ENCODE results near the gene PABPN1L. TPM values are rescaled to one million over a fixed set of nuclear protein-coding genes. Genes with fewer than 3 reads are reported as not detected.
A peak's percentile ranks its signal among the peaks of the same experiment; 100 is the strongest.
"Not testable (repeated sequence)": the region's sequence is repeated elsewhere in the genome, so short reads cannot be mapped to it uniquely, and the experiment has no call there.

The PABPN1L gene
- total and polyA plus RNA-seq, 8 donors, result 0.15 TPM; not detected in 7

DNA sequence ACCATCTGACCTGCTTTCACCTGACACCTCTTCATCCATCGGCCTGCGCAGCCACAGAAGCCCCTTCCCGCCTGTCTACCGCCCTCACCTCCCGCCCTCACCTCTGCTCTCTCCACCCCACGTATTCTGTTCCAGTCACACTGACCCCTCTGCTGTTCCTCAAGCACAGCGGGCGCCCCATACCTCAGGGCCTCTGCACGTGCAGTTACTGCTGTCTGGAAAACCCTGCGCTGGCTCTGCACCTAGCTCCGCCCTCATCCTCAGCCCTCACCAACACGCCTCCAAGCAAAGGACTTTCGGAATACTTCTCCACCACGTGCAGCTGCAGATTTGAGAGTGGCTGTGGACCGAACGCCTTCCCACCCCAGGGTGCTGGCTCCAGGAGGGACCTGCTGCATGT, 24.6 kb upstream of the PABPN1L start:
- TF ChIP-seq POLR2A (IDR thresholded peaks at IDR 0.05) (no peak), EP300 (IDR thresholded peaks at IDR 0.05) (no peak), POLR2AphosphoS5 (IDR thresholded peaks at IDR 0.05) (no peak)
- TF ChIP-seq, protein P1, sequence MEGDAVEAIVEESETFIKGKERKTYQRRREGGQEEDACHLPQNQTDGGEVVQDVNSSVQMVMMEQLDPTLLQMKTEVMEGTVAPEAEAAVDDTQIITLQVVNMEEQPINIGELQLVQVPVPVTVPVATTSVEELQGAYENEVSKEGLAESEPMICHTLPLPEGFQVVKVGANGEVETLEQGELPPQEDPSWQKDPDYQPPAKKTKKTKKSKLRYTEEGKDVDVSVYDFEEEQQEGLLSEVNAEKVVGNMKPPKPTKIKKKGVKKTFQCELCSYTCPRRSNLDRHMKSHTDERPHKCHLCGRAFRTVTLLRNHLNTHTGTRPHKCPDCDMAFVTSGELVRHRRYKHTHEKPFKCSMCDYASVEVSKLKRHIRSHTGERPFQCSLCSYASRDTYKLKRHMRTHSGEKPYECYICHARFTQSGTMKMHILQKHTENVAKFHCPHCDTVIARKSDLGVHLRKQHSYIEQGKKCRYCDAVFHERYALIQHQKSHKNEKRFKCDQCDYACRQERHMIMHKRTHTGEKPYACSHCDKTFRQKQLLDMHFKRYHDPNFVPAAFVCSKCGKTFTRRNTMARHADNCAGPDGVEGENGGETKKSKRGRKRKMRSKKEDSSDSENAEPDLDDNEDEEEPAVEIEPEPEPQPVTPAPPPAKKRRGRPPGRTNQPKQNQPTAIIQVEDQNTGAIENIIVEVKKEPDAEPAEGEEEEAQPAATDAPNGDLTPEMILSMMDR (IDR thresholded peaks at IDR 0.05), result no peak
- no peaks in the 10 kb centered on the region for H3K9me3 ChIP-seq
- no peak for DNase-seq
- H3K27ac ChIP-seq, result no peak overlapping the region
- H3K27me3 ChIP-seq, result no peaks in the 10 kb centered on the region
- peaks cover 0 to 25% (median 10%) of the 10 kb centered on the region in 4 donors for H3K36me3 ChIP-seq
- H3K4me1 ChIP-seq, result peaks cover 0 to 15% (median 3%) of the 10 kb centered on the region in 4 donors
- intact Hi-C loops (cut with DNase I; ENCODE audit: low total_unique reads), result no loop called here
- 83 to 94% (median 90%) methylated on average over 16 of the region's 16 CpGs for WGBS, 5 donors
- H3K4me3 ChIP-seq, result no peak overlapping the region

DNA sequence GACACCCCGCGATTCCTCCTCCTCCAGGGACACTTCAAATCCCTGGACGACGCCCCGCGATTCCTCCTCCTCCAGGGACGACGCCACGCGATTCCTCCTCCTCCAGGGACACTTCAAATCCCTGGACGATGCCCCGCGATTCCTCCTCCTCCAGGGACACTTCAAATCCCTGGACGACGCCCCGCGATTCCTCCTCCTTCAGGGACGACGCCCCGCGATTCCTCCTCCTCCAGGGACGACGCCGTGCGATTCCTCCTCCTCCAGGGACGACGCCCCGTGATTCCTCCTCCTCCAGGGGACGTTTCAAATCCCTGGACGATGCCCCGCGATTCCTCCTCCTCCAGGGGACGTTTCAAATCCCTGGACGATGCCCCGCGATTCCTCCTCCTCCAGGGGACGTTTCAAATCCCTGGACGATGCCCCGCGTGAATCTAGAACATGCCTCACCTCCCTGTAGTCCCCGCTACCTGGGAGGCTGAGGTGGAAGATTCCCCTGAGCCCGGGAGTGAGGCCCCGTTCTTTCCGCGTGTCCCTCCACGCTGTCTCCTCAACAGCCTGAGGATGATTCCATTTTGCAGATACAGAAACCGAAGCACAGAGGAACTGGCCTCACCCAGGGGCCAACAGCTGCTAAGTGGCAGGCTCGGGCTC, 23.4 kb upstream of the PABPN1L start:
- H3K27me3 ChIP-seq; intact Hi-C loops (cut with DNase I; ENCODE audit: low total_unique reads); H3K27ac ChIP-seq; H3K9me3 ChIP-seq; DNase-seq; H3K4me3 ChIP-seq: not testable (repeated sequence)
- Histone ChIP-seq H3K36me3 (peaks cover 0 to 25% (median 12%) of the 10 kb centered on the region in 4 donors), H3K4me1 (peaks cover 0 to 19% (median 3%) of the 10 kb centered on the region in 4 donors)
- WGBS, 5 donors, result 94 to 95% (median 94%) methylated on average over 48 of the region's 48 CpGs

DNA sequence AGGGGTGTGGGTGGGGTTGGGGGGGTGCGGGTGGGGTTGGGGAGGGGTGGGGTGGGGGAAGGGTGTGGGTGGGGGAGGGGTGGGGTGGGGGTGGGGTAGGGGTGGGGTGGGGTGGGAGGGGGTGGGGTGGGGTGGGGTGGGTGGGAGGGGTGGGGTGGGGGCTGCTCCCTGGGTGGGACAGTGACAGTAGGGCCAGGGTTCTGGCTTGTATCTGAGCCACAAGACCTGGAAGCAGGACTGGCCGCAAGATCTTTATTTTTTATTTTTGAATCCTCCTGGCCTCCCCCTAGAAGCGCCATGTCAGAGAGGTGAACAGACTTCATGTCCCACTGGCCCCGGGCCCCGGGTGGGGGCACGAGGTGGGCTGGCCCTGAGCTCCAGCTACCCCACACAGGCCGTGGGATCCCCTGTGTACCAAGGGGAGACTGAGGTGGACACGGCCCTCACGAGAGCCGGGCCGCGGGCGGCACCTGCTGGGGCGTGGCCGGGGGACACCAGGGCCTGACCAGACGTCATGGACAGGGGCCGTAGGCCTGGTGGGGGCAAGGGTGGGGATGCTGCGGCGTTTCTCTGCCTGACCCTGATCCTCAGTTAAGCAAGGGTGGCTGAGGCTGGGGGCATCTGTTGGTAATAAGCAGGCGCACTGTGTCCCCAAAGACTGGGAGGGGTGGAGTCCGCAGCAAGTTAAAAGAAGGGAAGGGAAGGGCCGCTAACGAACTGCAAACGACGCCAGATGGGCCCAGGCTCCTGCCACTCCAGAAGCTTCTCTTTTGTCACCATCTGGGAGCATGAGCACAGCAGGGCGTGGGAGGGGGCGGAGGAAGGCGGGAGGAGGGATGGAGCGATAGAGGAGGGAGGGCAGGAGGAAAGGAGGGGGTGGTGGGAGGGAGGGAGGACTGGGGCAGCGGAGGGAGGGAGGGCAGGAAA, 22.3 kb upstream of the PABPN1L start:
- TF ChIP-seq EP300 (IDR thresholded peaks at IDR 0.05) (no peak), POLR2AphosphoS5 (IDR thresholded peaks at IDR 0.05) (no peak), POLR2A (IDR thresholded peaks at IDR 0.05) (no peak)
- TF ChIP-seq, protein P1 (IDR thresholded peaks at IDR 0.05), result no peak
- Histone ChIP-seq H3K27ac (peak overlapping the region in 1 of 5 donors; percentile 50), H3K27me3 (no peaks in the 10 kb centered on the region), H3K4me3 (no peak overlapping the region), H3K9me3 (no peaks in the 10 kb centered on the region), H3K4me1 (peaks cover 0 to 19% (median 3%) of the 10 kb centered on the region in 4 donors), H3K36me3 (peaks cover 0 to 25% (median 21%) of the 10 kb centered on the region in 4 donors)
- intact Hi-C loops (cut with DNase I; ENCODE audit: low total_unique reads), result no loop called here
- 77 to 82% (median 77%) methylated on average over 24 to 29 of the region's 30 CpGs for WGBS, 5 donors
- DNase-seq, result no peak

DNA sequence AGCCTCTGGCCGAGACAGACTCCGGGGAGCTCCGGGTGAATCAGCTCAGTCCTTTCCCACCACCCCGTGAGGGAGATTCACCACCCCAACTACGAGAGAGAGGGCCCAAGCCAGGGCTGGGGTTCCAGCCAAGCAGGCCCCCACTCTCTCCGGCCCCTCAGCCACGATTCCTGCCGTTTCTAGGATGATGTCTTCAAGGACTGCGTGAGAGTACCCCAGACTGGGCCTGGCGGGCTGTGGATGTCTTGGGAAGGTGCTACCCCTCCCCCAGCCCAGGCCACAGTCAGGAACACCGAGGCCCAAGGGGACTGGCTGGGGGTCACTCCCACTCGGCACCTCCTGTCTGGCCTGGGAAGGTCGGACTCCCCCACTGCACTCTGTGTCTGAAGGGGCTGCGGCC, 21.6 kb upstream of the PABPN1L start:
- H3K27ac ChIP-seq, result peak overlapping the region in 4 of 5 donors; percentile 23 to 57 (median 52)
- 71 to 79% (median 74%) methylated on average over 13 to 14 of the region's 14 CpGs for WGBS, 5 donors
- intact Hi-C loops (cut with DNase I; ENCODE audit: low total_unique reads), result no loop called here

More for the DNA sequence above, 21.6 kb upstream of the PABPN1L start:
- Histone ChIP-seq H3K27me3 (no peaks in the 10 kb centered on the region), H3K36me3 (peaks cover 0 to 29% (median 24%) of the 10 kb centered on the region in 4 donors), H3K4me3 (no peak overlapping the region), H3K4me1 (peaks cover 0 to 19% (median 3%) of the 10 kb centered on the region in 4 donors), H3K9me3 (no peaks in the 10 kb centered on the region)
- TF ChIP-seq EP300 (IDR thresholded peaks at IDR 0.05), result no peak
- TF ChIP-seq POLR2AphosphoS5 (IDR thresholded peaks at IDR 0.05), result no peak
- TF ChIP-seq POLR2A (IDR thresholded peaks at IDR 0.05), result no peak
- TF ChIP-seq, protein P1 (IDR thresholded peaks at IDR 0.05), result no peak
- DNase-seq, result no peak

All from stomach (tissue), 9 donors.